OCI-LY1 (cell line): ENCODE measurements around the gene RD3L.

Experiments
- CTCF ChIP-seq: fragments of 200-600 bp; sonication (generic), shearing (Covaris generic); IDR thresholded peaks from 2 replicates; pipeline ENCODE4 v1.5.1; 2017; ENCODE audit warnings: mild to moderate bottlenecking, antibody characterized with exemption, low read length, moderate library complexity, mixed read lengths
- EZH2 ChIP-seq: fragments of 200-600 bp; sonication (generic), shearing (Covaris generic); IDR thresholded peaks from 2 replicates; pipeline ENCODE4 v1.8.0; 2017; ENCODE audit warnings: borderline replicate concordance, mixed run types, mild to moderate bottlenecking, antibody characterized with exemption, low read length, moderate library complexity, mixed read lengths

- no peak for TF ChIP-seq CTCF
- no peak for TF ChIP-seq EZH2
These were observed 32.2 kb upstream of the RD3L start for GRCh38 chr14:103974575-103974974.
